ENCODE data around the gene NCOA6.

NCOA6 gene

GRCh38 chr20:34755367-34755766 lies 70.1 kb downstream of the NCOA6 start:
- no peaks in the 10 kb centered on the region for H3K9me2 ChIP-seq (replicated peaks; ENCODE audit: control insufficient read depth, low read length)
- H3K4me3 ChIP-seq (ENCODE audit: low read length) = no peak overlapping the region
- H4K20me1 ChIP-seq (ENCODE audit: control insufficient read depth, insufficient read depth, low read depth, low read length) = no peaks in the 10 kb centered on the region
- H3K4me2 ChIP-seq (ENCODE audit: low read length) = no peak overlapping the region
- TF ChIP-seq EZH2phosphoT487 (IDR thresholded peaks at IDR 0.05; ENCODE audit: borderline replicate concordance, low read length) (no peak), CTCF (IDR thresholded peaks at IDR 0.05; ENCODE audit: low read depth, low read length, poor library complexity, severe bottlenecking) (no peak)
- H3K27ac ChIP-seq (ENCODE audit: low read depth, low read length) = no peak overlapping the region
- no peaks in the 10 kb centered on the region for H3K27me3 ChIP-seq (ENCODE audit: control insufficient read depth, low read length)
- H3K36me3 ChIP-seq (ENCODE audit: control insufficient read depth, low read length) = peaks cover 68% of the 10 kb centered on the region
- no peaks in the 10 kb centered on the region for H3F3A ChIP-seq (ENCODE audit: control insufficient read depth, insufficient read depth)
- no peaks in the 10 kb centered on the region for H3K4me1 ChIP-seq (ENCODE audit: control insufficient read depth, low read length)
- no peaks in the 10 kb centered on the region for H3K79me2 ChIP-seq (ENCODE audit: control insufficient read depth, low read length)
- no peaks in the 10 kb centered on the region for H3K9me3 ChIP-seq (ENCODE audit: control insufficient read depth, insufficient read depth, low read length)

- Histone ChIP-seq H3K4me2 (ENCODE audit: low read length) (no peak overlapping the region), H3K4me3 (ENCODE audit: low read length) (no peak overlapping the region), H3K27me3 (ENCODE audit: control insufficient read depth, low read length) (no peaks in the 10 kb centered on the region), H3K27ac (ENCODE audit: low read depth, low read length) (no peak overlapping the region), H3K36me3 (ENCODE audit: control insufficient read depth, low read length) (peaks cover 68% of the 10 kb centered on the region), H4K20me1 (ENCODE audit: control insufficient read depth, insufficient read depth, low read depth, low read length) (no peaks in the 10 kb centered on the region), H3K9me2 (replicated peaks; ENCODE audit: control insufficient read depth, low read length) (no peaks in the 10 kb centered on the region), H3K9me3 (ENCODE audit: control insufficient read depth, insufficient read depth, low read length) (no peaks in the 10 kb centered on the region), H3K4me1 (ENCODE audit: control insufficient read depth, low read length) (no peaks in the 10 kb centered on the region), H3K79me2 (ENCODE audit: control insufficient read depth, low read length) (no peaks in the 10 kb centered on the region), H3F3A (ENCODE audit: control insufficient read depth, insufficient read depth) (no peaks in the 10 kb centered on the region)
- TF ChIP-seq EZH2phosphoT487 (IDR thresholded peaks at IDR 0.05; ENCODE audit: borderline replicate concordance, low read length) = no peak
- TF ChIP-seq CTCF (IDR thresholded peaks at IDR 0.05; ENCODE audit: low read depth, low read length, poor library complexity, severe bottlenecking) = no peak
These were observed 70.8 kb downstream of the NCOA6 start for GRCh38 chr20:34754611-34755010.

GRCh38 chr20:34753706-34754461 lies 71.6 kb downstream of the NCOA6 start:
- H3K27ac ChIP-seq (ENCODE audit: low read depth, low read length) = no peak overlapping the region
- no peak overlapping the region for H3K4me3 ChIP-seq (ENCODE audit: low read length)
- TF ChIP-seq CTCF (IDR thresholded peaks at IDR 0.05; ENCODE audit: low read depth, low read length, poor library complexity, severe bottlenecking) = no peak
- TF ChIP-seq EZH2phosphoT487 (IDR thresholded peaks at IDR 0.05; ENCODE audit: borderline replicate concordance, low read length) = no peak
- no peaks in the 10 kb centered on the region for H3K9me3 ChIP-seq (ENCODE audit: control insufficient read depth, insufficient read depth, low read length)
- H3K4me1 ChIP-seq (ENCODE audit: control insufficient read depth, low read length) = no peaks in the 10 kb centered on the region
- peaks cover 68% of the 10 kb centered on the region for H3K36me3 ChIP-seq (ENCODE audit: control insufficient read depth, low read length)
- H3K79me2 ChIP-seq (ENCODE audit: control insufficient read depth, low read length) = no peaks in the 10 kb centered on the region
- no peaks in the 10 kb centered on the region for H3F3A ChIP-seq (ENCODE audit: control insufficient read depth, insufficient read depth)
- no peak overlapping the region for H3K4me2 ChIP-seq (ENCODE audit: low read length)
- H4K20me1 ChIP-seq (ENCODE audit: control insufficient read depth, insufficient read depth, low read depth, low read length) = no peaks in the 10 kb centered on the region
- H3K27me3 ChIP-seq (ENCODE audit: control insufficient read depth, low read length) = no peaks in the 10 kb centered on the region
- no peaks in the 10 kb centered on the region for H3K9me2 ChIP-seq (replicated peaks; ENCODE audit: control insufficient read depth, low read length)

Data from DOHH2 (cell line).